D721Med (cell line): ENCODE results near the gene FRMD1.
"Not testable (repeated sequence)": the region's sequence is repeated elsewhere in the genome, so short reads cannot be mapped to it uniquely, and the experiment has no call there.

Experiments used
- DNase-seq: peaks from one replicate; pipeline ENCODE4 v3.0.0; 2011; ENCODE audit warnings: low spot score; ENCODE audit not compliant: insufficient read length
- FAIRE-seq: peaks from 2 replicates; lab custom pipeline; 2011; peaks lifted over from hg19 to GRCh38; lab: Jason Lieb, UNC
- TF ChIP-seq, protein P1 (sequence below): IDR thresholded peaks from 2 replicates; pipeline ENCODE4 v1.5.1; 2012; ENCODE audit warnings: mild to moderate bottlenecking, control low read depth; ENCODE audit not compliant: insufficient read depth; ENCODE audit errors: missing control alignments

The FRMD1 gene

DNA sequence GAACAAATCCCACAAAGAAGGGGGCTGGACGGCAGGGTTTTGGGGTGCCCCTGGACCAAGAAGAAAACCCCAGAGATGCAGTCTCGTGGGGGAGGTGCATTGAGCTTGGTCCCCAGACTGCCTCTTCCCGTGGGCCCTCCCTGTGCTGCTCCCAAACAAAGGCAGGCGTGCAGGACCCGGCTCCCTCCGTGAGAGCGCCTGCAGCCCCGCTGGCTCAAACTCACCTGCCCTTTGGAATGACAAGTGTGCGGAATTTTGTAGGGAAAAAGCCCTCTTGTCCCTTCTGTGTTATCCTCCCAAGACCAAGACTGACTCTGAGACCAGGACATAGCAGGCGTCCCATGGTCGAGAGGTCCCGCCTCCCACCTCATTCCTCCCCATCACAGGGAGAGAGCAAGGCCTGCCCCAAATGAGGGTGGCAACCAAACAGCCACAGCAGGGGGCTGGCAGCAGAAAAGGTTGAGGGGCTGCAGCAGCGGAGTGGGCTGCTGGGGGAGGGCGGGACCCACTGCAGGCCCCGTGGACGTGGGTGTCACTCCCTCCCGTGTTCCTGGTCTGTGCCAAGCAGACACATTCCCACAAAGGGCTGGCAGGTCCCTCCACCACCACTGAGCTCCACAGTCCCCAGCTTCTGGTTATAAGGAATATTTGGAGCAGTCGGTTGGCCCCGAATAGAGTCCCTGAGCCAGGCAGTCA lies 5.6 kb upstream of the FRMD1 start:
- TF ChIP-seq, protein P1, sequence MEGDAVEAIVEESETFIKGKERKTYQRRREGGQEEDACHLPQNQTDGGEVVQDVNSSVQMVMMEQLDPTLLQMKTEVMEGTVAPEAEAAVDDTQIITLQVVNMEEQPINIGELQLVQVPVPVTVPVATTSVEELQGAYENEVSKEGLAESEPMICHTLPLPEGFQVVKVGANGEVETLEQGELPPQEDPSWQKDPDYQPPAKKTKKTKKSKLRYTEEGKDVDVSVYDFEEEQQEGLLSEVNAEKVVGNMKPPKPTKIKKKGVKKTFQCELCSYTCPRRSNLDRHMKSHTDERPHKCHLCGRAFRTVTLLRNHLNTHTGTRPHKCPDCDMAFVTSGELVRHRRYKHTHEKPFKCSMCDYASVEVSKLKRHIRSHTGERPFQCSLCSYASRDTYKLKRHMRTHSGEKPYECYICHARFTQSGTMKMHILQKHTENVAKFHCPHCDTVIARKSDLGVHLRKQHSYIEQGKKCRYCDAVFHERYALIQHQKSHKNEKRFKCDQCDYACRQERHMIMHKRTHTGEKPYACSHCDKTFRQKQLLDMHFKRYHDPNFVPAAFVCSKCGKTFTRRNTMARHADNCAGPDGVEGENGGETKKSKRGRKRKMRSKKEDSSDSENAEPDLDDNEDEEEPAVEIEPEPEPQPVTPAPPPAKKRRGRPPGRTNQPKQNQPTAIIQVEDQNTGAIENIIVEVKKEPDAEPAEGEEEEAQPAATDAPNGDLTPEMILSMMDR, result no peak
- no peak for FAIRE-seq

DNA sequence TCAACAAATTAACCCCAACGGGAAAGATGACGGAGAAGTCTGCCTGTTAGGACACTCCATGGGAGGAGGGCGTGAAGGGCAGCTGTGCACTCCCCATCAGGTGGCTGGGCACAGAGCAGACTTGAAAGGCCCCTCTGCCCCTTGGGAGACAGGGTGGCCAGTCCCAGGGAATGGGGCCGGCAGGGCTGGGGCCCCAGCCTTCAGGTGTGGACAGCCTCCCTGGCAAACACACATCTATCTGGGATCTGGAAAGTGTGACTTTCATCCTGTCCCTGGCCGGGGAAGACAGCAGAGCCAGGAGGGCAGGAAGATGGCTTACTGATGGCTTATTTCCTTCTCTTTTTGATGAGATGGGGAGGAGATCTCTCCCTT lies 4.5 kb upstream of the FRMD1 start:
- FAIRE-seq (no peak), DNase-seq (no peak)
- TF ChIP-seq, protein P1, result no peak

More for the DNA sequence above, 5.6 kb upstream of the FRMD1 start:
- no peak for DNase-seq

DNA sequence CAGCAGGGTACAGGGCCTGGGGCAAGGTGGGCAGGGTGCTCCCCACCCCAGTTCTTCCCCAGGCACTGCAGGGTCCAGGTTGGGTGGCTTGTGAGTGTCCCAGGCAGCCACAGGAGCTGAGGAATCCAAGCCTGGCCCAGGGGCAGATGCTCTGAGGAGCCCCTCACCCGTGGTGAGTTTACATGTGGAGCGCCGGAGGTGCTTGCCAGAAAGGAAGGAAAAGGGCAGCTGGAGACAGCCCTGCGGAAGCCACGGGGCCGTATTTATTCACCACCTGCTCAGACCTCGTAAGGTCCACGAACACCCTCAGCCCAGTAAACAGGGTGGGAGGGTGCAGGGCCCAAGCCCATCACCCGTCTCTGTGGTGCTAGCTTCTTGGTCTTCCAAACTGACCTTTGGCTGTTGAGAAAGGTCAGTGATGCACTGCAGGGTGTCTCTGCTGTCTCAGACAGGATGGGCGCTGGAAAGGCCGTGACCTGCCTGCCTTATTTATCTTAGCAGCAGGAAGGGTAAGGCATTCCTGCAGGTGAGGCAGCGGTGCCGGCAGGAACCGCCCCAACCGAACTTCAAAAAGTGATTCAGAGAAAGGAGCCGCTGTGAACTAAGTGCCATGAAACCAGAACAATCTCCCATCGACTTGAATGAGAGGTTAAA lies 4.0 kb upstream of the FRMD1 start:
- TF ChIP-seq, protein P1, result no peak
- DNase-seq (no peak), FAIRE-seq (no peak)

DNA sequence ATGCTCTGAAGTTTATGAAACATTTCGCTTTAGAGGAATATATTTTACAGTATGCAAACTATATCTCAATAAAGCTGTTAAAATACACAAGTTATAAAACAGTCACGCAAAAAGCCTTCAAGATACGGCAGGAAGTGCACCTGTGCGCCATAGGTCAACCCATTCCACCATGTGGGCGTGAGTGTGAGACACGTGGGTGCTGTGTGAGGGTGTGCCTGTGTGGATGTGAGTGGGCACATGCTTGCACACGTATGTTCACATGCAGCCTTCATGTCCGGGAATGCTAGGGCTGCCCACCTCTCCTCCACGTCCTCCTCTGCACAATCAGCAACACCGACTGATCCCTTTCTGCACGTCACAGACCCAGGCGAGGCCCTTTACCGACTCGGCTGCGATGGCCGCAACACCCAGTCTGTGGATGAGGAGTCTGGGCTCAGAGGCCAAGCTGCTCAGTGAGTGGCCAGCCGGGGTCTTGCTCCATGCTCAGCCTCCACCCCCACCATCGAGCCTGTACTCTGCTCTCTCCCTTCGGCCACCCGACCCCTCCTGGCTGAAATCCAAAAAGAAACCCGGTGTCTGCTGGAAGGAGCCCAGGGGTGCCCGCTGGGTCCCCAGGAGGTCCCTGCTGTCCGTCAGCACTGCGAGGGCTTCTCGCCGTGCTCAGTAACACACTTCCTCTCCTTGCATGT lies 3.0 kb upstream of the FRMD1 start:
- DNase-seq (no peak), FAIRE-seq (no peak)
- TF ChIP-seq, protein P1, result no peak

DNA sequence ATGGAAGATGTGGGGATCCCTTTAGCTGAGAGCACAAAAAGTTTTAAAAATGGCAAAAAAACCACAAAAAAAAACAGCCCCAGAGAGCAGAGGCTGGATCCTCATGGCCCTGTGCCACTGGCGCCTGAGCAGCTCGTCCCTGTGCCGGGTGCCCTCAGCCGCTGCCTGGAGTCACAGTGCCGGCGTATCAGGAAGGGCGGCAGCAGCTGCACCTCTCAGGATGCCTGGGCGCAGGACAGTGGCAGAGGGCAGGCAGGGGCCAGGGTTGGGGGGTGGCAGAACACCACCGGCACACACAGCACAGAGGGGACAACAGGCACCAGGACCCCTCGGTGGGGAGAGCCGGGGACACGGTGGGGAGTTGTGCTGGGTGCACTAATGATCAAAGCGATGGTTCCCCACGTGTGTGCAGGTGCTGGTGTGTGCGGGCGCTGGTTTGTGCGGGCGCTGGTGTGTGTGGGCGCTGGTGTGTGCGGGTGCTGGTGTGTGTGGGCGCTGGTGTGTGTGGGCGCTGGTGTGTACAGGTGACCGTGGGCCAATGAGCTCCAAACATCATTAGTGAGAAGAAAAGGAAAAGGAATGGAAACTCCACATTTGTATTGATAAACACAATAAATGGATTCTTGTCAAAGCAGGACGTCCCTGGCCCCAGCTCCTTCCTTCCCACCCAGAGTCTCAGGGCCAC lies 1.5 kb upstream of the FRMD1 start:
- FAIRE-seq (no peak), DNase-seq (no peak)
- TF ChIP-seq, protein P1, result no peak

DNA sequence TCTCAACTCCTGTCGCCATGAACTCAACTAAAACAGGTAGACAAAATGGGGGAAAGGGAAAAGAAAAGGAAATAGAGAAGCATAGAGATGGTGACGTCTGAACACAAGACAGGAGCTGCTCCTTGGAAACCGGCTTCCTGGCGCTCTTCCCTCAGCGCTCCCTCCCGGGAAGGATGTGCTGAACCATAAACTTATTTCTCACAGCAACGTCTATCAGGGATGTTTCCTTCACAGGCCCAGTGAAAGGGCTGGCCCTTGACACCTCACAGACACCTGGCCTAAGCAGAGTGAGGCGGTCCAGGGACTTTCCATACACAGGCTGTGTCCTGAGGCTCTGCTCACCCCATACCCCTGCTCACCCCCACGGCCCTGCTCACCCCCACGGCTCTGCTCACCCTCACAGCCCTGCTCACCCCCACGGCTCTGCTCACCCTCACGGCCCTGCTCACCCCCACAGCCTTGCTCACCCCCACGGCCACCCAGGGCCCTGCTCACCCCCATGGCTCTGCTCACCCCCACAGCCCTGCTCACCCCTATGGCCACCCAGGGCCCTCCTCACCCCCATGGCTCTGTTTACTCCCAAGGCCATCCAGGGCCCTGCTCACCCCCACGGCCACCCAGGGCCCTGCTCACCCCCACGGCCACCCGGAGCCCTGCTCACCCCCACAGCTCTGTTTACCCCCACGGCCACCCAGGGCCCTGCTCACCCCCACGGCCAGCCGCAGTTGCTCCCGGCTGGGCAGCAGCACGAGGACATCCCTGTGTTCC lies 653 bp downstream of the FRMD1 start:
- TF ChIP-seq, protein P1, result no peak
- FAIRE-seq, result no peak
- no peak for DNase-seq

DNA sequence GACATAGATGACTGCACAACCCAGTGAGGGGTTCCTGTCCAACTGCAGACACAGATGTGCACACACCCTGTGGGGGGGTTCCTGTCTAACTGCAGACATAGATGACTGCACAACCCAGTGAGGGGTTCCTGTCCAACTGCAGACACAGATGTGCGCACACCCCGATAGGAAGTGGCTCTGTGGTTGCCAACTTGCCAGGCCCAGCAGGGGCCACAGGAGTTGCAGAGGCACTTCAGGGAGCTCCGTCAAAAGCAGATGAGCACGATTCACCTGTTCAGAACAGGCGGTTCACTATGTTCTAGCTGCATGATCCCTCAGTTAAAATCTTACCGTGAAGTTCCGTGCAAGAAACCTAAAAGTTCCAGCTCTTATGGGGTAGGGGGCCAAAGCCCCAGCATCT lies 1.6 kb downstream of the FRMD1 start:
- not testable (repeated sequence) for DNase-seq, FAIRE-seq
